Gastroesophageal sphincter (tissue), 3 donors: ENCODE measurements around the gene THRB.

Source experiments
- EP300 ChIP-seq: sonication (generic); formaldehyde crosslinking; IDR thresholded peaks from one replicate; pipeline ENCODE4 v1.6.1; 2017; ENCODE audit warnings: antibody characterized with exemption, mild to moderate bottlenecking
- POLR2A ChIP-seq, 2 donors: fragments of 450-650 bp; IDR thresholded peaks; one replicate each; pipeline ENCODE4 v1.6.1; 2017; ENCODE audit warnings: antibody characterized with exemption in 2 of 2, mild to moderate bottlenecking in 2 of 2, moderate library complexity in 1 of 2
- POLR2AphosphoS5 ChIP-seq: sonication (generic); formaldehyde crosslinking; IDR thresholded peaks from one replicate; pipeline ENCODE4 v1.6.1; 2017; ENCODE audit warnings: antibody characterized with exemption
- TF ChIP-seq, protein P1 (sequence below), 4 experiments: fragments of 200-600 bp in 2 of 4; fragments of 450-650 bp in 2 of 4; sonication (generic) in 1 of 4; IDR thresholded peaks; one replicate each; pipeline ENCODE4 v1.5.1; 2017 to 2019; ENCODE audit warnings: antibody characterized with exemption in 4 of 4, mild to moderate bottlenecking in 2 of 4, moderate library complexity in 2 of 4

DNA sequence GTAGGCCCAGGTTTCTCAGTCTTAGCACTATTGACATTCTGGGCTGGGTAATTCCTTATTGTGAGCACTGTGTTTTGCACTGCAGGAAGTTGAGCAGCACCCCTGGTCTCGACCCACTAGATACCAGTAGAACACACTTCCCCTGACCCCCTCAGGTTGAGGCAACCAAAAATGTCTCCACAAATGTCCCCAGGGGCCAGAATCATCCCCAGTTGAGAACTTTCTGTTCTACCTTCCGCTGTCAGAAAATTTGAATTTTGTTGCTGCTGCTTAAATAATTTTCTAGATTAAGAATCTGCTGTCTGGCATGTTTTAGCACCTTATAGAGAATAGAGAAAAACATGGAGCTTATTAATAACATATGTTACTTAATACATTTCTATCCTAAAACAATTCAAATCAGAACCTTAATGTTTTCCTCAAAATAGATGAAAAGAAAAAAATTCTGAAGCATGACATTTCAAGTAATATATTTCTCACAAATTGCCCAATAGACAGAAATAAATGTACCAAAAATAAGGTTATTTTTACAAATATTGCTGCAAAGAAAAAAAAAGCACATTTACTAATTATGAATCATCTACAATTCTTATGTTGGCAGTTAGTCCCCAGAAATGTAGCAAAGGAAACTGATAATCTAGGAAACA, 13.2 kb upstream of the THRB start:
- TF ChIP-seq POLR2A (IDR thresholded peaks at IDR 0.05): no peak
- TF ChIP-seq, protein P1, sequence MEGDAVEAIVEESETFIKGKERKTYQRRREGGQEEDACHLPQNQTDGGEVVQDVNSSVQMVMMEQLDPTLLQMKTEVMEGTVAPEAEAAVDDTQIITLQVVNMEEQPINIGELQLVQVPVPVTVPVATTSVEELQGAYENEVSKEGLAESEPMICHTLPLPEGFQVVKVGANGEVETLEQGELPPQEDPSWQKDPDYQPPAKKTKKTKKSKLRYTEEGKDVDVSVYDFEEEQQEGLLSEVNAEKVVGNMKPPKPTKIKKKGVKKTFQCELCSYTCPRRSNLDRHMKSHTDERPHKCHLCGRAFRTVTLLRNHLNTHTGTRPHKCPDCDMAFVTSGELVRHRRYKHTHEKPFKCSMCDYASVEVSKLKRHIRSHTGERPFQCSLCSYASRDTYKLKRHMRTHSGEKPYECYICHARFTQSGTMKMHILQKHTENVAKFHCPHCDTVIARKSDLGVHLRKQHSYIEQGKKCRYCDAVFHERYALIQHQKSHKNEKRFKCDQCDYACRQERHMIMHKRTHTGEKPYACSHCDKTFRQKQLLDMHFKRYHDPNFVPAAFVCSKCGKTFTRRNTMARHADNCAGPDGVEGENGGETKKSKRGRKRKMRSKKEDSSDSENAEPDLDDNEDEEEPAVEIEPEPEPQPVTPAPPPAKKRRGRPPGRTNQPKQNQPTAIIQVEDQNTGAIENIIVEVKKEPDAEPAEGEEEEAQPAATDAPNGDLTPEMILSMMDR (IDR thresholded peaks at IDR 0.05): no peak
- TF ChIP-seq POLR2AphosphoS5: no peak
- TF ChIP-seq EP300: no peak
